HG02678 (cell line): Measurements from ENCODE around the gene CYS1.
"Not testable (repeated sequence)": the region's sequence is repeated elsewhere in the genome, so short reads cannot be mapped to it uniquely, and the experiment has no call there.

Source experiments
- ATAC-seq: cut with Tn5 transposase; IDR thresholded peaks from one replicate; pipeline ENCODE4 v1.9.1; 2021; ENCODE audit warnings: mild to moderate bottlenecking, moderate library complexity; ENCODE audit not compliant: unreplicated experiment

Gene CYS1

GRCh38 chr2:10079870-10080535 lies at the start of gene CYS1:
CYS1 (minus strand) TSS chr2:10080411; CDS start chr2:10080223, 188 bp downstream.
- ATAC-seq = peak; percentile 29

GRCh38 chr2:10129490-10129889 lies 49.3 kb upstream of the CYS1 start:
- no peak for ATAC-seq

- ATAC-seq = no peak
These were observed 48.2 kb upstream of the CYS1 start for GRCh38 chr2:10128420-10128819.

- no peak for ATAC-seq
These were observed 46.4 kb upstream of the CYS1 start for GRCh38 chr2:10126632-10127026.

- ATAC-seq = no peak
These were observed 45.8 kb upstream of the CYS1 start for GRCh38 chr2:10125842-10126631.

- no peak for ATAC-seq
These were observed 44.4 kb upstream of the CYS1 start for GRCh38 chr2:10124538-10125045.

GRCh38 chr2:10123281-10123680 lies 43.1 kb upstream of the CYS1 start:
- ATAC-seq = no peak

- ATAC-seq = peak; percentile 69
These were observed 42.5 kb upstream of the CYS1 start, which contains the start of gene RRM2 for GRCh38 chr2:10122500-10123280. RRM2 (plus strand) TSS chr2:10122739; CDS start chr2:10122799, 60 bp downstream.

- ATAC-seq = no peak
These were observed 40.8 kb upstream of the CYS1 start for GRCh38 chr2:10120877-10121574.

- ATAC-seq = peak; percentile 55
These were observed 40.1 kb upstream of the CYS1 start for GRCh38 chr2:10120158-10120876.

GRCh38 chr2:10119601-10120157 lies 39.5 kb upstream of the CYS1 start:
- ATAC-seq = no peak

- no peak for ATAC-seq
These were observed 38.8 kb upstream of the CYS1 start for GRCh38 chr2:10119027-10119325.

- no peak for ATAC-seq
These were observed 29.1 kb upstream of the CYS1 start for GRCh38 chr2:10109311-10109710.

- not testable (repeated sequence) for ATAC-seq
These were observed 24.7 kb upstream of the CYS1 start for GRCh38 chr2:10104906-10105305.

GRCh38 chr2:10103179-10103578 lies 23.0 kb upstream of the CYS1 start:
- no peak for ATAC-seq

GRCh38 chr2:10101491-10101890 lies 21.3 kb upstream of the CYS1 start:
- peak; percentile 44 for ATAC-seq

- ATAC-seq = no peak
These were observed 17.3 kb upstream of the CYS1 start for GRCh38 chr2:10097352-10098148.

- no peak for ATAC-seq
These were observed 16.4 kb upstream of the CYS1 start for GRCh38 chr2:10096641-10097040.

- no peak for ATAC-seq
These were observed 15.0 kb upstream of the CYS1 start for GRCh38 chr2:10095175-10095574.
